Measurements from ENCODE around the gene BTBD10.

DNA sequence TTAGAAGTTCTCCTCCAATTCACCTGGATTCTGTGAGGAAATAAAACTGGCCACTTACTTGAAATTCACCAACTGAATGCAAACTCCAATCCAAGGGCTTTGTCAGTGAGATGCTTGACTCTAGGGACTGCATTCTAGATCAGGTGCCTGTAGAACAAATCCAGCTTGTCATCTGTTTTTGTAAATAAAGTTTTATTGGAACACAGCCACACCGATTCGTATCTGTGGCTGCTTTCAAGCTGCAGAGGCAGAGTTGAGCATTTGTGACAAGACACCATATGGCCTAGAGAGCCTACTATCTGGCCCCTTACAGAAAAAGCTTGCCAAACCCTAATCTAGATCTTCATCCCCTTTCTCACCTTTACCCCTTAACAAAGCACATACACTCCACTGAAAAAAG is 82.3 kb downstream of the BTBD10 start:
- TF ChIP-seq, protein P1, sequence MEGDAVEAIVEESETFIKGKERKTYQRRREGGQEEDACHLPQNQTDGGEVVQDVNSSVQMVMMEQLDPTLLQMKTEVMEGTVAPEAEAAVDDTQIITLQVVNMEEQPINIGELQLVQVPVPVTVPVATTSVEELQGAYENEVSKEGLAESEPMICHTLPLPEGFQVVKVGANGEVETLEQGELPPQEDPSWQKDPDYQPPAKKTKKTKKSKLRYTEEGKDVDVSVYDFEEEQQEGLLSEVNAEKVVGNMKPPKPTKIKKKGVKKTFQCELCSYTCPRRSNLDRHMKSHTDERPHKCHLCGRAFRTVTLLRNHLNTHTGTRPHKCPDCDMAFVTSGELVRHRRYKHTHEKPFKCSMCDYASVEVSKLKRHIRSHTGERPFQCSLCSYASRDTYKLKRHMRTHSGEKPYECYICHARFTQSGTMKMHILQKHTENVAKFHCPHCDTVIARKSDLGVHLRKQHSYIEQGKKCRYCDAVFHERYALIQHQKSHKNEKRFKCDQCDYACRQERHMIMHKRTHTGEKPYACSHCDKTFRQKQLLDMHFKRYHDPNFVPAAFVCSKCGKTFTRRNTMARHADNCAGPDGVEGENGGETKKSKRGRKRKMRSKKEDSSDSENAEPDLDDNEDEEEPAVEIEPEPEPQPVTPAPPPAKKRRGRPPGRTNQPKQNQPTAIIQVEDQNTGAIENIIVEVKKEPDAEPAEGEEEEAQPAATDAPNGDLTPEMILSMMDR (conservative IDR thresholded peaks at IDR 0.05; ENCODE audit: low read depth in 2 of 2): no peak
- no peak for TF ChIP-seq EZH2 (IDR thresholded peaks at IDR 0.05; ENCODE audit: low read depth, unreplicated experiment)
- no peak for TF ChIP-seq ZNF331 (CRISPR knock-in tag; IDR thresholded peaks at IDR 0.05; ENCODE audit: low read depth)
- TF ChIP-seq EZH2phosphoT487 (IDR thresholded peaks at IDR 0.05; ENCODE audit: unreplicated experiment): no peak
- no peak for TF ChIP-seq POLR2AphosphoS5 (IDR thresholded peaks at IDR 0.05; ENCODE audit: low read depth)
